ENCODE measurements around the gene MRPL28. TPM values are rescaled to one million over a fixed set of nuclear protein-coding genes. Genes with fewer than 3 reads are reported as not detected.
"Not testable (repeated sequence)": the region's sequence is repeated elsewhere in the genome, so short reads cannot be mapped to it uniquely, and the experiment has no call there.

Gene MRPL28
- total RNA-seq, 4 donors from 2014 or later, result 39.9 to 106 (median 80.7) TPM

- H3K27ac ChIP-seq, result peak overlapping the region; percentile 9 to 34 (median 15)
- TF ChIP-seq CTCF (IDR thresholded peaks at IDR 0.05) (no peak), POLR2A (IDR thresholded peaks at IDR 0.05) (no peak)
- peaks cover 0 to 5% of the 10 kb centered on the region in 2 donors for H3K4me1 ChIP-seq
- no peaks in the 10 kb centered on the region for H3K9me3 ChIP-seq
- 4 to 5% methylated on average over 18 to 22 of the region's 22 CpGs for WGBS, 2 donors
- H3K4me3 ChIP-seq (replicated peaks in 1 of 3), result peak overlapping the region in 1 of 3 donors; percentile 51
- DNase-seq, result peak; percentile 50 to 53
- H3K36me3 ChIP-seq, result no peaks in the 10 kb centered on the region
- no peaks in the 10 kb centered on the region for H3K27me3 ChIP-seq
- intact Hi-C loops (cut with DNase I), result no loop called here
Measured at GRCh38 chr16:396605-397004, 26.3 kb upstream of the MRPL28 start.

GRCh38 chr16:396199-396598 is 25.9 kb upstream of the MRPL28 start:
- no peak for DNase-seq
- H3K27ac ChIP-seq, result peak overlapping the region; percentile 9 to 34 (median 15)
- no peaks in the 10 kb centered on the region for H3K36me3 ChIP-seq
- H3K27me3 ChIP-seq, result no peaks in the 10 kb centered on the region
- no peak overlapping the region for H3K4me3 ChIP-seq (replicated peaks in 1 of 3)
- WGBS, 2 donors, result 33 to 42% methylated on average over 3 of the region's 3 CpGs
- no peaks in the 10 kb centered on the region for H3K9me3 ChIP-seq
- TF ChIP-seq CTCF (IDR thresholded peaks at IDR 0.05) (no peak), POLR2A (IDR thresholded peaks at IDR 0.05) (no peak)
- peaks cover 0 to 5% of the 10 kb centered on the region in 2 donors for H3K4me1 ChIP-seq
- intact Hi-C loops (cut with DNase I), result no loop called here

GRCh38 chr16:392450-393030 is 22.2 kb upstream of the MRPL28 start:
- intact Hi-C loops (cut with DNase I), result no loop called here
- no peaks in the 10 kb centered on the region for H3K36me3 ChIP-seq
- 87 to 92% methylated on average over 7 of the region's 7 CpGs for WGBS, 2 donors
- H3K9me3 ChIP-seq, result no peaks in the 10 kb centered on the region
- peaks cover 0 to 3% of the 10 kb centered on the region in 2 donors for H3K4me1 ChIP-seq
- H3K4me3 ChIP-seq (replicated peaks in 1 of 3), result no peak overlapping the region
- no peak for DNase-seq
- TF ChIP-seq POLR2A (IDR thresholded peaks at IDR 0.05) (no peak), CTCF (IDR thresholded peaks at IDR 0.05) (no peak)
- no peaks in the 10 kb centered on the region for H3K27me3 ChIP-seq
- H3K27ac ChIP-seq, result no peak overlapping the region

GRCh38 chr16:391885-392335 is 21.6 kb upstream of the MRPL28 start:
- no peaks in the 10 kb centered on the region for H3K36me3 ChIP-seq
- no peaks in the 10 kb centered on the region for H3K9me3 ChIP-seq
- H3K27me3 ChIP-seq, result no peaks in the 10 kb centered on the region
- no peak overlapping the region for H3K4me3 ChIP-seq (replicated peaks in 1 of 3)
- intact Hi-C loops (cut with DNase I), result no loop called here
- TF ChIP-seq POLR2A (IDR thresholded peaks at IDR 0.05), result no peak
- TF ChIP-seq CTCF (IDR thresholded peaks at IDR 0.05), result peak in 5 of 6 experiments; percentile 38 to 80 (median 63)
- peaks cover 0 to 3% of the 10 kb centered on the region in 2 donors for H3K4me1 ChIP-seq
- peak; percentile 58 to 63 for DNase-seq
- 71 to 82% methylated on average over 6 to 7 of the region's 7 CpGs for WGBS, 2 donors
- H3K27ac ChIP-seq, result no peak overlapping the region

- WGBS, 2 donors, result 85 to 91% methylated on average over 8 to 10 of the region's 10 CpGs
- Histone ChIP-seq H3K36me3 (no peaks in the 10 kb centered on the region), H3K9me3 (no peaks in the 10 kb centered on the region), H3K27me3 (no peaks in the 10 kb centered on the region), H3K4me3 (replicated peaks in 1 of 3) (no peak overlapping the region), H3K4me1 (no peaks in the 10 kb centered on the region), H3K27ac (no peak overlapping the region)
- DNase-seq, result no peak
- intact Hi-C loops (cut with DNase I), result loop anchor here (10.0 kb wide), 1 partner anchor 95 kb away; no protein-coding TSS in a partner anchor
- no peak for TF ChIP-seq POLR2A (IDR thresholded peaks at IDR 0.05)
- no peak for TF ChIP-seq CTCF (IDR thresholded peaks at IDR 0.05)
Measured at GRCh38 chr16:389352-389751, 19.0 kb upstream of the MRPL28 start.

GRCh38 chr16:387761-388666 is 17.7 kb upstream of the MRPL28 start:
- peaks cover 8 to 12% of the 10 kb centered on the region in 2 donors for H3K4me1 ChIP-seq
- H3K27ac ChIP-seq; DNase-seq; H3K27me3 ChIP-seq; H3K9me3 ChIP-seq; H3K36me3 ChIP-seq; H3K4me3 ChIP-seq (replicated peaks in 1 of 3): not testable (repeated sequence)
- 56 to 59% methylated on average over 16 to 20 of the region's 20 CpGs for WGBS, 2 donors
- intact Hi-C loops (cut with DNase I), result loop anchor here (10.0 kb wide), 1 partner anchor 97 kb away; no protein-coding TSS in a partner anchor
